H1 (cell line): ENCODE results near the gene RHCG. TPM values are rescaled to one million over a fixed set of nuclear protein-coding genes. Genes with fewer than 3 reads are reported as not detected.

Experiments used
- HDAC6 ChIP-seq: IDR thresholded peaks from one replicate; pipeline ENCODE4 v1.7.1; 2012; ENCODE audit warnings: low read depth, mild to moderate bottlenecking, inconsistent platforms, low read length, moderate library complexity
- polyA plus RNA-seq, 7 experiments: library from polyadenylated mRNA; depleted of rRNA in 3 of 7; stranded (reverse) in 5 of 7; unstranded in 2 of 7; fragments of >200 nt in 5 of 7; fragments of 200-250 nt in 2 of 7; gene quantifications; 1 replicate in 5 of 7; 2 replicates in 1 of 7; 4 replicates in 1 of 7; pipeline versions ENCODE4 v1.2.1 to v1.2.3, GENCODE V29; 2011 to 2013; ENCODE audit warnings: missing spikeins in 2 of 7, mixed read lengths in 2 of 7
- total RNA-seq: library from RNA; stranded (reverse); fragmentation: NEBNext Ultra II Directional; extraction: Animal tissue kit (Norgen Biotek cat#: 25700); gene quantifications from 2 replicates; pipeline ENCODE4 v1.2.1, GENCODE V29; 2021

The RHCG gene
- total and polyA plus RNA-seq, 2 of the 8 experiments (the other 6 are each of a cell fraction or from before 2014, with no cell fraction given) = 0.68 TPM; not detected in 1

- no peak for TF ChIP-seq HDAC6
Observed at GRCh38 chr15:89526181-89526580, 29.8 kb upstream of the RHCG start (continued).
